ENCODE measurements around the gene UGCG.

GRCh38 chr9:111922324-111923013, 25.9 kb downstream of the UGCG start:
- TF ChIP-seq, protein P1, sequence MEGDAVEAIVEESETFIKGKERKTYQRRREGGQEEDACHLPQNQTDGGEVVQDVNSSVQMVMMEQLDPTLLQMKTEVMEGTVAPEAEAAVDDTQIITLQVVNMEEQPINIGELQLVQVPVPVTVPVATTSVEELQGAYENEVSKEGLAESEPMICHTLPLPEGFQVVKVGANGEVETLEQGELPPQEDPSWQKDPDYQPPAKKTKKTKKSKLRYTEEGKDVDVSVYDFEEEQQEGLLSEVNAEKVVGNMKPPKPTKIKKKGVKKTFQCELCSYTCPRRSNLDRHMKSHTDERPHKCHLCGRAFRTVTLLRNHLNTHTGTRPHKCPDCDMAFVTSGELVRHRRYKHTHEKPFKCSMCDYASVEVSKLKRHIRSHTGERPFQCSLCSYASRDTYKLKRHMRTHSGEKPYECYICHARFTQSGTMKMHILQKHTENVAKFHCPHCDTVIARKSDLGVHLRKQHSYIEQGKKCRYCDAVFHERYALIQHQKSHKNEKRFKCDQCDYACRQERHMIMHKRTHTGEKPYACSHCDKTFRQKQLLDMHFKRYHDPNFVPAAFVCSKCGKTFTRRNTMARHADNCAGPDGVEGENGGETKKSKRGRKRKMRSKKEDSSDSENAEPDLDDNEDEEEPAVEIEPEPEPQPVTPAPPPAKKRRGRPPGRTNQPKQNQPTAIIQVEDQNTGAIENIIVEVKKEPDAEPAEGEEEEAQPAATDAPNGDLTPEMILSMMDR (IDR thresholded peaks at IDR 0.05), result no peak
- no peak for TF ChIP-seq POLR2A (IDR thresholded peaks at IDR 0.05)

All from thyroid gland (tissue), 4 donors.